LNCaP clone FGC (cell line): ENCODE measurements around the gene SDCCAG8.

Experiments
- DNase-seq: peaks from one replicate; pipeline ENCODE4 v3.0.0-alpha.2; 2011; ENCODE audit warnings: low read depth
- H3K4me3 ChIP-seq: 2 replicates; pipeline ENCODE4 v1.5.1; 2011; ENCODE audit warnings: mild to moderate bottlenecking, low read depth, low read length, control low read depth
- CTCF ChIP-seq: IDR thresholded peaks from 2 replicates; pipeline ENCODE4 v1.5.1; 2012; ENCODE audit warnings: mild to moderate bottlenecking; ENCODE audit not compliant: control insufficient read depth, insufficient read depth; ENCODE audit errors: extremely low read depth

SDCCAG8 gene

GRCh38 chr1:243495442-243496186, 239.8 kb downstream of the SDCCAG8 start:
- no peak for DNase-seq
- no peak overlapping the region for H3K4me3 ChIP-seq
- no peak for TF ChIP-seq CTCF

GRCh38 chr1:243496187-243496646, 240.4 kb downstream of the SDCCAG8 start:
- TF ChIP-seq CTCF = no peak
- no peak overlapping the region for H3K4me3 ChIP-seq
- no peak for DNase-seq

- no peak for DNase-seq
- TF ChIP-seq CTCF = no peak
- no peak overlapping the region for H3K4me3 ChIP-seq
Measured at GRCh38 chr1:243496806-243497205, 241.0 kb downstream of the SDCCAG8 start.

GRCh38 chr1:243497939-243498681, 242.3 kb downstream of the SDCCAG8 start:
- no peak for DNase-seq
- TF ChIP-seq CTCF = no peak
- no peak overlapping the region for H3K4me3 ChIP-seq

- no peak for DNase-seq
- no peak overlapping the region for H3K4me3 ChIP-seq
- TF ChIP-seq CTCF = no peak
Measured at GRCh38 chr1:243499248-243499647, 243.4 kb downstream of the SDCCAG8 start.

- no peak for TF ChIP-seq CTCF
- no peak overlapping the region for H3K4me3 ChIP-seq
- DNase-seq = no peak
Measured at GRCh38 chr1:243499711-243500110, 243.9 kb downstream of the SDCCAG8 start.
